K562 (cell line): Measurements from ENCODE around the gene BZW1. TPM values are rescaled to one million over a fixed set of nuclear protein-coding genes. Genes with fewer than 3 reads are reported as not detected.

Experiments
- ATAC-seq: fragments of 200-7000 bp; cut with Tn5 transposase; 3 replicates; pipeline ENCODE4 v1.9.1; 2020; ENCODE audit warnings: moderate library complexity
- BruUV-seq: library from RNA; stranded (reverse); fragments of 400-500 nt; replicated peaks from 2 replicates; lab custom pipeline; 2021; lab: Mats Ljungman, UMichigan
- CTCF ChIA-PET: fragments of 300-600 bp; formaldehyde crosslinking; extraction: SDS; loops from one replicate; lab custom pipeline; 2021; ENCODE audit warnings: low intra/inter-chr PET ratio; lab: Yijun Ruan, JAX
- POLR2A ChIA-PET: fragments of 300-600, 350-650 bp; sonication (Branson Sonifier 250); formaldehyde crosslinking; extraction: SDS; loops from one replicate; lab custom pipeline; 2021; ENCODE audit warnings: antibody characterized with exemption, inconsistent platforms; lab: Yijun Ruan, JAX
- DNase-seq, 4 experiments: peaks; one replicate each; pipeline versions ENCODE4 v3.0.0 to v3.0.0-alpha.2; 2011 to 2018; ENCODE audit warnings: low spot score in 3 of 4, mixed read lengths in 3 of 4; ENCODE audit errors: extremely low read depth in 1 of 4
- FAIRE-seq: peaks from 2 replicates; lab custom pipeline; 2011; peaks lifted over from hg19 to GRCh38; lab: Jason Lieb, UNC
- H2AFZ ChIP-seq: 2 replicates; pipeline ENCODE4 v1.6.0; 2011; ENCODE audit warnings: low read depth, low read length, control low read depth, inconsistent platforms
- H3K27ac ChIP-seq: fragments of 200-600 bp; 3 replicates; pipeline ENCODE4 v1.8.0; 2011; ENCODE audit warnings: low read depth, mild to moderate bottlenecking, control low read depth, inconsistent platforms, low read length, moderate library complexity, mixed read lengths; ENCODE audit errors: extremely low read depth
- H3K27me3 ChIP-seq, 2 experiments: fragments of 300-600 bp in 1 of 2; 2 replicates in 1 of 2; 3 replicates in 1 of 2; pipeline versions ENCODE4 v1.6.0 to v1.8.0; 2011; ENCODE audit warnings: inconsistent platforms in 2 of 2, low read length in 2 of 2, mild to moderate bottlenecking in 1 of 2, mixed read lengths in 1 of 2, moderate library complexity in 1 of 2; ENCODE audit not compliant: control insufficient read depth in 2 of 2, insufficient read depth in 2 of 2
- H3K36me3 ChIP-seq: fragments of 300-600 bp; 3 replicates; pipeline ENCODE4 v1.8.0; 2011; ENCODE audit warnings: mild to moderate bottlenecking, low read length, inconsistent platforms; ENCODE audit not compliant: control insufficient read depth, insufficient read depth
- H3K4me1 ChIP-seq, 2 experiments: fragments of 200-600 bp in 1 of 2; replicated peaks in 1 of 2; 2 replicates in 1 of 2; 3 replicates in 1 of 2; pipeline versions ENCODE4 v1.5.1 to v1.8.0; 2011; ENCODE audit warnings: inconsistent platforms in 2 of 2, low read length in 2 of 2, mild to moderate bottlenecking in 1 of 2, mixed read lengths in 1 of 2, moderate library complexity in 1 of 2; ENCODE audit not compliant: control insufficient read depth in 2 of 2, insufficient read depth in 2 of 2
- H3K4me2 ChIP-seq: 2 replicates; pipeline ENCODE4 v1.6.1; 2011; ENCODE audit warnings: low read length, control low read depth, inconsistent platforms, mixed read lengths; ENCODE audit not compliant: insufficient read depth
- H3K4me3 ChIP-seq: fragments of 200-600 bp; sonication (generic), shearing (Covaris generic); 2 replicates; pipeline ENCODE4 v1.5.1; 2016; ENCODE audit warnings: control low read depth, inconsistent platforms
- H3K79me2 ChIP-seq: fragments of 200-600 bp; 3 replicates; pipeline ENCODE4 v1.8.0; 2011; ENCODE audit warnings: low read length, inconsistent platforms; ENCODE audit not compliant: control insufficient read depth, insufficient read depth
- H3K9ac ChIP-seq, 2 experiments: 2 replicates each; pipeline versions ENCODE4 v1.6.0 to v1.6.1; 2011; ENCODE audit warnings: low read depth in 2 of 2, low read length in 2 of 2, control low read depth in 1 of 2, inconsistent platforms in 1 of 2, mild to moderate bottlenecking in 1 of 2, mixed read lengths in 1 of 2; ENCODE audit not compliant: insufficient read depth in 1 of 2
- H3K9me1 ChIP-seq: one replicate; pipeline ENCODE4 v1.6.0; 2011; ENCODE audit warnings: inconsistent platforms, mild to moderate bottlenecking, low read length, moderate library complexity; ENCODE audit not compliant: control insufficient read depth, insufficient read depth
- H3K9me3 ChIP-seq: replicated peaks from 2 replicates; pipeline ENCODE4 v1.5.1; 2011; ENCODE audit warnings: low read depth, low read length, inconsistent platforms; ENCODE audit not compliant: control insufficient read depth, insufficient read depth
- H4K20me1 ChIP-seq: replicated peaks from 2 replicates; pipeline ENCODE4 v1.6.1; 2011; ENCODE audit warnings: low read length, inconsistent platforms, mixed read lengths; ENCODE audit not compliant: control insufficient read depth, insufficient read depth
- CEBPB ChIP-seq: fragments of 450-650 bp; IDR thresholded peaks from 2 replicates; pipeline ENCODE4 v1.6.1; 2016; ENCODE audit warnings: missing genetic modification characterization, missing compliant biosample characterization
- CEBPG ChIP-seq, 3 experiments: fragments of 200-800 bp in 1 of 3; sonication (Bioruptor generic) in 1 of 3; sonication (generic) in 1 of 3; formaldehyde crosslinking in 1 of 3; IDR thresholded peaks in 2 of 3; conservative IDR thresholded peaks in 1 of 3; 2 replicates each; pipeline versions ENCODE4 v1.6.1 to v1.8.0; 2016 to 2022; ENCODE audit warnings: missing compliant biosample characterization in 2 of 3, missing genetic modification characterization in 2 of 3, mild to moderate bottlenecking in 1 of 3, missing genetic modification reagents in 1 of 3
- CTBP1 ChIP-seq: fragments of 450-650 bp; IDR thresholded peaks from 2 replicates; pipeline ENCODE4 v1.6.1; 2016; ENCODE audit warnings: borderline replicate concordance
- EGR1 ChIP-seq: fragments of 450-650 bp; conservative IDR thresholded peaks from 2 replicates; pipeline ENCODE4 v1.6.1; 2017; ENCODE audit warnings: mild to moderate bottlenecking
- KLF16 ChIP-seq: IDR thresholded peaks from 2 replicates; pipeline ENCODE4 v1.6.1; 2016; ENCODE audit warnings: antibody characterized with exemption
- MYC ChIP-seq, 2 experiments: fragments of 250-450 bp in 1 of 2; sonication (Bioruptor Pico) in 1 of 2; IDR thresholded peaks; 2 replicates each; pipeline versions ENCODE4 v1.5.1 to v1.6.1; 2012 to 2021; ENCODE audit warnings: low read depth in 2 of 2, borderline replicate concordance in 1 of 2, improper control_type of control experiment in 1 of 2, low read length in 1 of 2, mild to moderate bottlenecking in 1 of 2, moderate library complexity in 1 of 2
- PHB ChIP-seq: fragments of 250-450 bp; sonication (Bioruptor Pico); IDR thresholded peaks from 2 replicates; pipeline ENCODE4 v1.5.0; 2021
- POLR3A ChIP-seq: IDR thresholded peaks from 2 replicates; pipeline ENCODE4 v1.6.1; 2011; ENCODE audit warnings: borderline replicate concordance, mild to moderate bottlenecking, moderate library complexity; ENCODE audit not compliant: insufficient read length, insufficient read depth; ENCODE audit errors: extremely low read depth
- PTRF ChIP-seq: fragments of 450-650 bp; IDR thresholded peaks from 2 replicates; pipeline ENCODE4 v1.6.1; 2016; ENCODE audit warnings: mild to moderate bottlenecking, missing genetic modification characterization, missing compliant biosample characterization
- ZNF175 ChIP-seq: fragments of 200-800 bp; sonication (Bioruptor generic); IDR thresholded peaks from 2 replicates; pipeline ENCODE4 v1.6.1; 2016; ENCODE audit warnings: low read depth, mild to moderate bottlenecking, missing genetic modification characterization, missing compliant biosample characterization
- ZNF239 ChIP-seq: fragments of 250-450 bp; sonication (Bioruptor Pico); IDR thresholded peaks from 2 replicates; pipeline ENCODE4 v1.4.0; 2020; ENCODE audit warnings: mild to moderate bottlenecking
- ZNF436 ChIP-seq: fragments of 250-450, 450-650 bp; sonication (Bioruptor Pico); formaldehyde crosslinking; IDR thresholded peaks from 2 replicates; pipeline ENCODE4 v1.7.0; 2020; ENCODE audit warnings: mild to moderate bottlenecking
- ZNF561 ChIP-seq: fragments of 450-650 bp; formaldehyde crosslinking; conservative IDR thresholded peaks from 2 replicates; pipeline ENCODE4 v1.4.0; 2020; ENCODE audit warnings: mild to moderate bottlenecking, moderate library complexity
- ZNF589 ChIP-seq: fragments of 200-800 bp; sonication (Bioruptor generic); IDR thresholded peaks from 2 replicates; pipeline ENCODE4 v1.6.1; 2016; ENCODE audit warnings: low read depth, missing genetic modification characterization, missing compliant biosample characterization
- ZSCAN29 ChIP-seq: fragments of 450-650 bp; IDR thresholded peaks from 2 replicates; pipeline ENCODE4 v1.6.1; 2017
- WGBS: fragments of 100-300 bp; shearing (Covaris generic); methylation state at CpG from one replicate; pipeline ENCODE4 v1.1.6; 2016; ENCODE audit warnings: low coverage, mixed read lengths; ENCODE audit not compliant: insufficient coverage; ENCODE audit errors: missing lambda C conversion rate; 5-methylcytosine and 5-hydroxymethylcytosine counted together
- in situ Hi-C: fragments of 300-500 bp; cut with MboI; formaldehyde crosslinking; loops from 4 replicates; pipeline ENCODE4 v1.15.0; 2018; ENCODE audit warnings: inconsistent platforms, mixed read lengths
- intact Hi-C: fragments of 100-400 bp; cut with micrococcal nuclease; formaldehyde crosslinking; loops from 2 replicates; pipeline ENCODE4 v1.14.2; 2022
- polyA plus RNA-seq, 8 experiments: library from polyadenylated mRNA; depleted of rRNA in 4 of 8; stranded (reverse) in 5 of 8; unstranded in 3 of 8; fragments of >200 nt; fragmentation: Nextera tagmentation in 2 of 8; fragmentation: Illumina TruSeq in 1 of 8; extraction: Ambion mirVana in 2 of 8; extraction: Trizol in 1 of 8; gene quantifications; 2 replicates each; pipeline versions ENCODE4 v1.2.1 to v1.2.3, GENCODE V29; 2011 to 2014; ENCODE audit warnings: inconsistent platforms in 1 of 8, missing spikeins in 1 of 8
- total RNA-seq, 7 experiments: library from RNA; depleted of rRNA in 6 of 7; stranded (reverse); fragments of >200 nt in 6 of 7; fragmentation: Illumina TruSeq in 2 of 7; extraction: Trizol in 2 of 7; gene quantifications; 2 replicates each; pipeline versions ENCODE4 v1.2.1 to v1.2.3, GENCODE V29; 2011 to 2021; ENCODE audit warnings: low replicate concordance in 1 of 7
- TF ChIP-seq, protein P1 (sequence below): fragments of 150-350 bp; conservative IDR thresholded peaks from 2 replicates; pipeline ENCODE4 v1.6.1; 2014; ENCODE audit warnings: low read length
- TF ChIP-seq, protein P2 (sequence below), 2 experiments: fragments of 450-650 bp in 1 of 2; sonication (generic) in 1 of 2; formaldehyde crosslinking; conservative IDR thresholded peaks; 2 replicates each; pipeline versions ENCODE4 v1.4.0 to v1.8.1; 2020 to 2022; ENCODE audit warnings: mild to moderate bottlenecking in 1 of 2, missing genetic modification reagents in 1 of 2
- TF ChIP-seq, protein P3 (sequence below): fragments of 450-650 bp; IDR thresholded peaks from 2 replicates; pipeline ENCODE4 v1.6.1; 2017; ENCODE audit warnings: mild to moderate bottlenecking, moderate library complexity

Gene BZW1
- total and polyA plus RNA-seq, 9 of the 15 experiments (the other 6 are each of a cell fraction or from before 2014, with no cell fraction given) = 110 to 244 (median 198) TPM

DNA sequence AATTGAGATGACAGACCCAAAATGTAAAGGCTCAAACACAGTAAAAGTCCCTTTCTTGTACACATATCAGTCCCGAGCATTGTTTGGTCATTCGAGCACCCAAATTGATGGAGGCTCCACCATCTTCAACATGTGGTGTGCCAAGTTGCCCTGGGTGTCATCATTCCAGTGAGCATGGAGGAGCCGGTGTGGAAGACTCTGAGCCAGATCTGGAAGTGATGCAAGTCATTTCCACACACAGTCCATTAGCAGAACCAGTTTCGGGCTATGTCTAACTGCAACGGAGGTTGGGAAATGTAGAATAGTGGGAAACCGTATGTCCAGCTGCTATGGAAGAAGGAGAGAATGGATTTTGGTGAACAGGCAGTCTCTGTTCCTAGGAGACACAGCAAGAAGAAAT, 40.9 kb upstream of the BZW1 start:
- 6% methylated on average over 6 of the region's 6 CpGs for WGBS
- no peaks in the 10 kb centered on the region for H3K36me3 ChIP-seq
- no peak overlapping the region for H3K4me3 ChIP-seq
- no peaks in the 10 kb centered on the region for H4K20me1 ChIP-seq
- no peak overlapping the region for H2AFZ ChIP-seq
- peak; percentile 53 for ATAC-seq
- no peak for FAIRE-seq
- no peaks in the 10 kb centered on the region for H3K9me1 ChIP-seq
- BruUV-seq = no TSS peak
- no peaks in the 10 kb centered on the region for H3K79me2 ChIP-seq
- ChIA-PET CTCF (no interaction called here), POLR2A (interaction anchor here (0.6 kb wide), 1 partner anchor 18 kb away, joined by 3 read pairs; no protein-coding TSS in a partner anchor)
- H3K4me2 ChIP-seq = no peak overlapping the region; the same call in 1 of the 2 replicates
- no peak overlapping the region for H3K9ac ChIP-seq
- H3K9me3 ChIP-seq = no peaks in the 10 kb centered on the region; the same call in 1 of the 2 replicates
- in situ Hi-C loops (no loop called here), intact Hi-C loops (no loop called here)
- H3K4me1 ChIP-seq = no peaks in the 10 kb centered on the region; a peak in 1 of 5 replicates
- H3K27me3 ChIP-seq = peaks cover 0 to 8% of the 10 kb centered on the region in 2 experiments; a peak in 3 of 5 replicates
- H3K27ac ChIP-seq = no peak overlapping the region
- no peak for DNase-seq
- TF ChIP-seq PTRF (tag) (no peak), MYC (IDR thresholded peaks at IDR 0.05; ENCODE audit: low read depth, low read length) (peak; percentile 56), MYC (CRISPR knock-in tag; IDR thresholded peaks at IDR 0.05; ENCODE audit: borderline replicate concordance, low read depth) (no peak), POLR3A (no peak), ZNF239 (CRISPR knock-in tag) (no peak), ZNF436 (CRISPR knock-in tag) (no peak), CEBPG (CRISPR knock-in tag; IDR thresholded peaks at IDR 0.05) (peak; percentile 59), CEBPG (tag; conservative IDR thresholded peaks at IDR 0.05 in 1 of 2, IDR thresholded peaks at IDR 0.05 in 1 of 2) (peak; percentile 49 to 86), PHB (no peak), CTBP1 (no peak), EGR1 (no peak), ZNF175 (CRISPR knock-in tag) (peak; percentile 76), KLF16 (no peak), ZNF589 (0 out of 2 replicates have a peak, but pooled peaks have one; percentile 36), CEBPB (tag) (0 out of 2 replicates have a peak, but pooled peaks have one; percentile 23), ZNF561 (CRISPR knock-in tag) (no peak), ZSCAN29 (no peak)
- TF ChIP-seq, protein P1, sequence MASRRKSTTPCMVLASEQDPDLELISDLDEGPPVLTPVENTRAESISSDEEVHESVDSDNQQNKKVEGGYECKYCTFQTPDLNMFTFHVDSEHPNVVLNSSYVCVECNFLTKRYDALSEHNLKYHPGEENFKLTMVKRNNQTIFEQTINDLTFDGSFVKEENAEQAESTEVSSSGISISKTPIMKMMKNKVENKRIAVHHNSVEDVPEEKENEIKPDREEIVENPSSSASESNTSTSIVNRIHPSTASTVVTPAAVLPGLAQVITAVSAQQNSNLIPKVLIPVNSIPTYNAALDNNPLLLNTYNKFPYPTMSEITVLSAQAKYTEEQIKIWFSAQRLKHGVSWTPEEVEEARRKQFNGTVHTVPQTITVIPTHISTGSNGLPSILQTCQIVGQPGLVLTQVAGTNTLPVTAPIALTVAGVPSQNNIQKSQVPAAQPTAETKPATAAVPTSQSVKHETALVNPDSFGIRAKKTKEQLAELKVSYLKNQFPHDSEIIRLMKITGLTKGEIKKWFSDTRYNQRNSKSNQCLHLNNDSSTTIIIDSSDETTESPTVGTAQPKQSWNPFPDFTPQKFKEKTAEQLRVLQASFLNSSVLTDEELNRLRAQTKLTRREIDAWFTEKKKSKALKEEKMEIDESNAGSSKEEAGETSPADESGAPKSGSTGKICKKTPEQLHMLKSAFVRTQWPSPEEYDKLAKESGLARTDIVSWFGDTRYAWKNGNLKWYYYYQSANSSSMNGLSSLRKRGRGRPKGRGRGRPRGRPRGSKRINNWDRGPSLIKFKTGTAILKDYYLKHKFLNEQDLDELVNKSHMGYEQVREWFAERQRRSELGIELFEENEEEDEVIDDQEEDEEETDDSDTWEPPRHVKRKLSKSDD = no peak
- TF ChIP-seq, protein P2, sequence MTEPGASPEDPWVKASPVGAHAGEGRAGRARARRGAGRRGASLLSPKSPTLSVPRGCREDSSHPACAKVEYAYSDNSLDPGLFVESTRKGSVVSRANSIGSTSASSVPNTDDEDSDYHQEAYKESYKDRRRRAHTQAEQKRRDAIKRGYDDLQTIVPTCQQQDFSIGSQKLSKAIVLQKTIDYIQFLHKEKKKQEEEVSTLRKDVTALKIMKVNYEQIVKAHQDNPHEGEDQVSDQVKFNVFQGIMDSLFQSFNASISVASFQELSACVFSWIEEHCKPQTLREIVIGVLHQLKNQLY (CRISPR knock-in tag; conservative IDR thresholded peaks at IDR 0.05) = no peak
- TF ChIP-seq, protein P3, sequence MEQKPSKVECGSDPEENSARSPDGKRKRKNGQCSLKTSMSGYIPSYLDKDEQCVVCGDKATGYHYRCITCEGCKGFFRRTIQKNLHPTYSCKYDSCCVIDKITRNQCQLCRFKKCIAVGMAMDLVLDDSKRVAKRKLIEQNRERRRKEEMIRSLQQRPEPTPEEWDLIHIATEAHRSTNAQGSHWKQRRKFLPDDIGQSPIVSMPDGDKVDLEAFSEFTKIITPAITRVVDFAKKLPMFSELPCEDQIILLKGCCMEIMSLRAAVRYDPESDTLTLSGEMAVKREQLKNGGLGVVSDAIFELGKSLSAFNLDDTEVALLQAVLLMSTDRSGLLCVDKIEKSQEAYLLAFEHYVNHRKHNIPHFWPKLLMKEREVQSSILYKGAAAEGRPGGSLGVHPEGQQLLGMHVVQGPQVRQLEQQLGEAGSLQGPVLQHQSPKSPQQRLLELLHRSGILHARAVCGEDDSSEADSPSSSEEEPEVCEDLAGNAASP = no peak
